HL-60/S4 treated with phorbol 12-myristate 13-acetate at 8.2 ng/mL for 4 days and 3 days (cell line): ENCODE results near the gene FTCD.

Experiments used
- in situ Hi-C: fragments of 300-500 bp; cut with MboI; formaldehyde crosslinking; loops from 2 replicates; pipeline ENCODE4 v1.15.0; 2022; ENCODE audit warnings: low sequenced_read_pairs

Gene FTCD

DNA sequence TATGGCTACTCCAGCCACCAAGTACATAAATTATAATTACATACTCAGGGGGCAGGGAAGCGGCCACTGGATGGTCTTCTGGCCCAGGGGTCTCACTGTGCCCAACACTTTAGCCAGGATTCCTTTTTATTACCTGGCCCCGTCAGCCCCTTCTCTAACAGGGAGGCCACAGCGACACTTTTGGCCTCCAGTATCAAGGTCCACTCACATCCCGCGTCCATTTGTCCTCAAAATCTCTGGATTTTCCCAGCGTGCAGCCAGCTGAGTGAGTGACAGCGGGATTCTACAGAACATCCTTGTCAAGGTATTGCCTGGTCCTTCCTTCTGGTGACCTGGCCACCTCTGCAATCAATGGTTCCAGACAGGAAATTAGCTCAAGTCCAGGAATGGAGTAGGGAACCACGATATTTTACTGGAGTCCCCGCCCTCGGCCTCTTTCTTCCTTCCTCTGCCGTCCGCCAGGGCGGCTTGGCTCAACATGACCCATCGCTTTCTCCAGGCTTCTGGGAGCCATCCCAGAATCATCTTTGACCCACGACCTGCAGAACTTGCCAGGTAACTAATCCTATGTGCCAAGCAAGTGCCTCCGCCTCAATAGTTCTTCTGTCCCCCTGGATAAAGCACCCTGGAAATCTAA, 60.2 kb downstream of the FTCD start:
- in situ Hi-C loops, result no loop called here

DNA sequence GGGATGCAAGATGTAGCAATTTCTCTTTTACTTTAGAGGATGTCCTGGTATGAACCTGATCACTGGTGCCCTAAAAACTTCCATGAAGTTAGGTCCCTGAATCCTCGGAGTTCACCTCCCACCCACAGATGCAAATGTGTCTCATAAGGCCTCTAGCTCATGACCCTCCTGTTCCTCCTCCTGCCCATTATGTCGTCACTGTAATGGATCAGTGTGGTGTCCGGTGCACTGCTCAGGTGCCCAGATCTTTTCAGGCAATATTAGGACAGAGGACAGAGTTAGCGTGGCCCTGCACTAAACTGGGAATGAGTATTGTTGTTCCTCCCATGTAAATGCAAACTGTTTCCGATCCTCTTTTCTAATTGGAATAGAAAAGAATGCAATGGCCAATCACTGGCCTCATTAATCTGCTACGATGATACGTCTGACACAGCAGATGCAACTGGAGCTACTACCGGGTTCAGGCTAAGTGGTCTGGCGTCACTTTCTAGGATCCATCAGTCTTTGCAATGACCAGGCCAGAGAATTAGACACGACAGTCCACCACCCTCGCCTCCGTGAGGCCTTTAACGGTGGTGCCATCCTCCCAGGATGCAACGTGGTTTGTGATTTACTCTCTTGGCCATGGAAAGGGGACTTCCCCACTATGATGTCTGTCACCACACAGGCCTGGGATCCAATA, 60.8 kb downstream of the FTCD start:
- in situ Hi-C loops, result no loop called here

DNA sequence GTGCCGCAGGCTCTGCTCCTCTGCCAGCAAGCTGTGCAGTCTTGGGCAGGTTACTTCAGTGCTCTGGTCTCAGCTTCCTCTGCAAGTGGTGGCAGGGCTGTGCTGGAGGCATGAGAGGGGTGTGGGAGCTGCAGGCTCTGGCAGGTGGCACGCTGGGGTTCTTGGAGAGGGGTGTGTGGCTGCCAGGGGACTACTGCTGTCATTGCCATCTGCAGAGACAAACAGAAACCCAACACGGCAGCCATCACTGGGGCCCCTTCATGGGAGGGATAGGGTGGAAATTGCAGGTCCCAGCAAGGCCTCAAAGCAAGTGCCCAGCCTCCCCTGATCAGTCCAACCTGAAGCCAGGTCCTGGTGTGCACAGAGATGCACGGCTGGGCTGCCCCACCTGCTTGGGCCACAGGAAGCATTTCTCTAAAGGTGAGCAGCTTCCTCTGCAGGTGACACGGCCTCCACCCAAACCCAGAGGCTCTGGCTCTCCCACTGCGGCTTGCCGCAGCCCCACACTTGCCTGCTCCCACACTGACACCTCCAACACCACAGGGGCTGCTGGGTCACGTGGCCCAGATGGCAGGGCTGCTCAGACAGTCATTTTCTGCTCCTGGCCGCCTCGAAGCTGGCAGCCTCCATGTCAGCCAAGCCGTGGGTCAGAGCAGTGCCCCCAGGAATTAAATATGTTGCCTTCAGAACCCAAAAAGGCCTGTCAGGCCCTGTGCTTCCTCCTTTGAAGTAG, 61.5 kb downstream of the FTCD start:
- in situ Hi-C loops, result no loop called here

DNA sequence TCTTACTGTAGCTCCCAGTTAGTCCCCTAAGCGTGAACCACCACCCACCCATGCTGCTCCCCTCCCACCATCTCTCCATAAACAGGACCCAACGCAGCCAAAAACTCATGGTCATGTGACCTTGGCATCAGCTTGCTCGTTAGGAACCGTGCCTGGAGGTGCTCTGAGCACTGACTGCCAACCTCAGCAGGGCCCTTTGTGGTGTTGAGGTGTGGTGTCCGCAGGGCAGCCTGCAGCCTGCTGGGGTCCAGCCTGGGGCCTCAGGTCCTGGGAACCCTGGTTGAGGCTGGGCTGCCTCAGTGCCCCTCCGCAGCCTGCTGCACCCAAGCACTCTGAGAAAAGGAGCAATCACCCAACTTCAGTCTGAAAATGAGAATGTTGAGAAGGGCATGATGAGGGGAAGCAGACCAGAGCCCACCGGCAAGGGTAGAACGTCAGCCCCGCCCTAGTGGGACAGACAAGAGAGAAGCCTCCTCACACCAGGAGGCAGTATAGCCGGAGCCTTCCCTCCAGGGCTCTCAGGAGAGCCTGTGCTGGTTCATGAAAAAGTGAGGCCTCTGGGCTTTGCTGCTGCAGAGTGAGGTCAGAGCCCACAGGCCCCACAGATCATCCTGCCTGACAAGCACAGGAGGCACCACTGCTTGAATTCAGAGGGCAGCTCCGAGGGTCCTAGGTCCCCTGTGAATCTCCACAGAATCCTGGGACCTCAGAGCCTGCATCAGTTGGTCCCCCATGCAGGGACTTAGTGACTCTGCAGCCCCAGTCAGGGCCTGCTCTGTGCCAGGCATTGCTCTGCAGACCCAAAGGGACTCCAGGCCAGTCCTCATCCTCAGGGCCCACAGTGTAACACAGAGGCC, 62.3 kb downstream of the FTCD start:
- in situ Hi-C loops, result no loop called here

DNA sequence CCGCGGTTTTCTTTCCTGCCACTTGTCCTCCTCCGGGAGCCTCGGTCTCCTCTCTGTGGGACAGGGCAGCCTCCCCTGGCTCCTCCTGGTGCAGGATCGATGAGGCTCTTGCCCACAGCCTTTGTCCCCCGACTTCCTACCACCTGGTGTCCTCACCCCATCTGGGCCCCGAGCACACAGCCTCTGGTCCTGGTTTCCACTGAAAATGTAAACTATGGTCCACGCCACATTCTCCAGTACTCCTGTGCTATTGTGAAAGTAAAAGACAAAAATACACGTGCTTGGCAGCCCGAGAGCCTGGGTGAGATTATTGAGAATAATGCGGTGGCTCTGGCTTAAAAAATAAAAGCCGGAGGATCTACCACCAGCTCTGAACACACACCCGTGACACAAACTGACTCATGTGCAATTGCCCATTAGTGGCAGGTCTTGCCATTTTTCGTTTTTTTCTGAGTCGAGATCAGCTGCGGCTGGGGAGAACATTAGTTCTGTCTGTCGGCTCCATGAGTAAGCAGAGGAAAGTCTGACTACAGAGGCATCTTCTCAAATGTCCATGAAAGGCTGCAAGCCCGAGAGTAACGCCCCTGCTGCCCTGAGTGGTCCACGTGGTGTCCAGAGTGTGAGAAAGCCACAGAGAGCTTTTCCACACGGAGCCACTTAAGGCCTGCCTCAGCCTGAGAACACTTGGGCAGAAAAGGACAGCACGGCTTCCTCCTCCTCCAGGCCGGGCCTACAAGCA, 63.2 kb downstream of the FTCD start:
- in situ Hi-C loops, result no loop called here

DNA sequence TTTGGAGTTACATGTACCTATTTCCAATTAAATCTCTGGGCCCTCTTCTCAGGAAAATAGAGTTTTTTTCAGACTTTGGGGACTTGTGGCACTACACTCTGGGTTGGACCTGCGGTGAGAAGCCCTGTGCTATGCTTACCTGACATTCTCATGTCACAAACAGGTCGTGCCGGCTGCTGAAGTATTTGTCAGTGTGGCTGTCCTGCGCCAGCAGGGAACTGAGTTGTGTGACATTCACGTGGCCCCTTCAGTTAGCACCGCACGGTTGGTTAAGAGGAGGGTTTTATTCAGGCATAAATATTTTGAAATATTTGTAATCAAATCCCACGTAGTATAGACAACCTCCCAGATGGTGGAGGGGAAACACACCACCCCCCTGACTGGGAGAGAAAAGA, 63.8 kb downstream of the FTCD start:
- in situ Hi-C loops, result no loop called here

DNA sequence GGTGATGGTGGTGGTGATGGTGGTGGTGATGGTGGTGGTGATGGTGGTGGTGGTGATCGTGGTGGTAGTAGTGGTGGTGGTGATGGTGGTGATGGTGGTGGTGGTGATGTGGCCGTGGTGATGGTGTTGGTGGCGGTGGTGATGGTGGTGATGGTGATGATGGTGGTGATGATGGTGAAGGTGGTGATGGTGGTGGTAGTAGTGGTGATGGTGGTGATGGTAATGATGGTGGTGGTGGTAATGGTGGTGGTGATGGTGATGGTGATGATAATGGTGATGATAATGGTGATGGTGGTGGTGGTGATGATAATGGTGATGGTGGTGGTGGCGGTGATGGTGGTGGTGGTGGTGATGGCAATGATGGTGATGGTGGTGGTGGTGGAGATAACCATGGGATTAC, 64.3 kb downstream of the FTCD start:
- in situ Hi-C loops, result no loop called here

DNA sequence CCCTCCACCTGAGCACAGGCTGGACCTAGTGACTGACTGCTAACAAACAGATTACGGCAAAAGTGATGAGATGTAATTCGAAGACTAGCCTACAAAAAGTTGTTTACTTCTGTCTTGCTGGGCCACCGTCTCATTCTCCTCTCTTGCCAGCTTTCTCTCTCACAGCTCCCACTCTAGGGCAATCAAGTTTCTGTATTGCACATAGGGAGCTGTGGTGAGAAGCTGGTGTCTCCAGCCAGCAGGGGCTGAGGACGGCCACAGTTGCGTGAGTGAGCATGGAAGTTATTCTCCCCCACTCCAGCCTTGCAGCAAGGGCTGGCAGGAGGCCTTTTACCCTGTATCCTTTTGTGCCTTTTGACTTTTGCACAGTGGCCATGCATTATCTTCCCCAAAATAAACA, 66.1 kb downstream of the FTCD start:
- in situ Hi-C loops, result no loop called here

DNA sequence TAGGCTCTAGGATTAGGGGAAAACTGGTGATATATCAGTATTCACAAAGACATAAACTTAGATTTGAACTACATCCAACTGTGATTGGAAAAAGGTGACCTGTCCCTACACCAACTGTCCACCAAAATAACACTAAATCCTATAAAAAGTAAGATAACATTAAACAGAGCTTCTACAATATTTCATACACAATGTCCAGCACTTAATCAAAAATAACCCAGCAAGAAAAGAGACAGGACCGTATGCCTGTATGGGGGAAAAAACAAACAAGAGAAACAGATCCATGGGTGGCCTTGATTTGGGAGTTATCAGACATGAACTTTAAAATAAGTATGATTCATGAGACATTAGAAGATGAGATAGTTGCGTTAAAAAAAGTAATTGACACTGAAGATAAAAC, 67.2 kb downstream of the FTCD start:
- in situ Hi-C loops, result no loop called here

DNA sequence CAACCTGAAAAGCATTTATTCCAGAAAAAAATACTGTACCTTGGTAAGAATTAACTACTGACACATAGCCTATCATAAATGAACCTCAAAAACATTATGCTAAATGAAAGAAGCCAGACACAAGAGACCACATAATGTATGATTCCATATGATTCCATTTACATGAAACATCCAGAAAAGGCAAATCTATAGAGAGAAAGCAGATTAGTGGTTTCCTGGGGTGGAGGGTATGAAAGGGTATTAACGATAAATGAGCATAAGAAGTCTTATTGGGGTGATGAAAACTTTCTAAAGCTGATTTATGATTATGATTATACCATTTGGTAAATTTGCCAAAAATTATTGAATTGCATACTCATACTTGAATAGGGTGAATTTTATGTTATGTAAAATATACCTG, 67.7 kb downstream of the FTCD start:
- in situ Hi-C loops, result no loop called here
